ENCODE results near the gene ARMC10. TPM values are rescaled to one million over a fixed set of nuclear protein-coding genes. Genes with fewer than 3 reads are reported as not detected.

The ARMC10 gene
- polyA plus RNA-seq, 4 donors, result 50.0 to 62.3 (median 59.4) TPM

Other genes starting within 250 kb of the ARMC10 start
- gene LRRC17, start 162.1 kb upstream of the ARMC10 start, polyA plus RNA-seq (ENCODE audit: insufficient read length in 4 of 4), result 100 to 1,000 TPM in 2 of 4 donors, 10 to 100 TPM in 2; 60.8 to 104 (median 83.3) TPM
- gene FBXL13, start 344 bp upstream of the ARMC10 start, polyA plus RNA-seq (ENCODE audit: insufficient read length in 4 of 4), result 1 to 10 TPM; 1.5 to 4.1 (median 3.3) TPM
- gene NAPEPLD, start 74.0 kb downstream of the ARMC10 start, polyA plus RNA-seq (ENCODE audit: insufficient read length in 4 of 4), result 10 to 100 TPM; 27.0 to 50.5 (median 38.9) TPM
- 100 to 1,000 TPM in 2 of 4 donors, 10 to 100 TPM in 2; 83.8 to 118 (median 102) TPM for gene PMPCB, start 222.3 kb downstream of the ARMC10 start, polyA plus RNA-seq (ENCODE audit: insufficient read length in 4 of 4)